Stromal cell of bone marrow (primary cell): ENCODE data around the gene SLC25A25.
"Not testable (repeated sequence)": the region's sequence is repeated elsewhere in the genome, so short reads cannot be mapped to it uniquely, and the experiment has no call there.

Experiments
- DNase-seq: peaks from one replicate; pipeline ENCODE4 v3.0.0-alpha.2; 2012; ENCODE audit warnings: low read depth

The SLC25A25 gene

DNA sequence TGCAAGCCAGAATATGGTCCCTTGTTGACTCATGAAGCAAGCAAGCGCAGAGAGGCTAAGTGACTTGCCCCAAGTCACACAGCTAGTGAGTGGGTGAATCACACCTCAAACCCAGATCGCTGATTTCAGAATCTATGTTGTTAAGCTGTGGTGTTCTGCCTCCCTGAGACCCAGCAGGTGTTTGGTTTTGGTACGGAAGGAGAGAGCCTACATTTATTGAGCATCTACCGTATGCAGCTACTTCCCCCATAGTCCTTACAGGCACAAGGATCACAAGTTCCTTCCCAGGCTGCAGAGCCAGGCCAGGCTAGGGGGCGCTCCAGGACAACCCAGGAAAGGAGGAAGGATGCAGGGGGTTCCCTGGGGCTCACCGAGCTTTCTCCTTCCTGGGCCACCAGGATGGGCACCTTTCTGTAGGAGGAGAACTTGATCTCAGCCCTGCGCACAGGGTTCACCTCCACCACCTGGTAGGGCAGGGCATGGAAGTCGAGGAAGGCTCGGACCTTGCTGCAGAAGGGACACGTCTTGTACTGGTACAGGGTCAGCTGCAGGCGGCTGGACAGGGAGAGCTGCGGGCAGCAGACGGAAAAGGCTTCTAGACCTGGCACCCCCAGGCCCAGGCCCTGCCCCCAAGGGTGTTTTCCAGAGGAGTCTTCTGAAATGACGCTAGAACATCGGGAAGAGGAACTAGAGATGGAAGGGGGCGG is 57.0 kb downstream of the SLC25A25 start:
- peak; percentile 20 for DNase-seq

DNA sequence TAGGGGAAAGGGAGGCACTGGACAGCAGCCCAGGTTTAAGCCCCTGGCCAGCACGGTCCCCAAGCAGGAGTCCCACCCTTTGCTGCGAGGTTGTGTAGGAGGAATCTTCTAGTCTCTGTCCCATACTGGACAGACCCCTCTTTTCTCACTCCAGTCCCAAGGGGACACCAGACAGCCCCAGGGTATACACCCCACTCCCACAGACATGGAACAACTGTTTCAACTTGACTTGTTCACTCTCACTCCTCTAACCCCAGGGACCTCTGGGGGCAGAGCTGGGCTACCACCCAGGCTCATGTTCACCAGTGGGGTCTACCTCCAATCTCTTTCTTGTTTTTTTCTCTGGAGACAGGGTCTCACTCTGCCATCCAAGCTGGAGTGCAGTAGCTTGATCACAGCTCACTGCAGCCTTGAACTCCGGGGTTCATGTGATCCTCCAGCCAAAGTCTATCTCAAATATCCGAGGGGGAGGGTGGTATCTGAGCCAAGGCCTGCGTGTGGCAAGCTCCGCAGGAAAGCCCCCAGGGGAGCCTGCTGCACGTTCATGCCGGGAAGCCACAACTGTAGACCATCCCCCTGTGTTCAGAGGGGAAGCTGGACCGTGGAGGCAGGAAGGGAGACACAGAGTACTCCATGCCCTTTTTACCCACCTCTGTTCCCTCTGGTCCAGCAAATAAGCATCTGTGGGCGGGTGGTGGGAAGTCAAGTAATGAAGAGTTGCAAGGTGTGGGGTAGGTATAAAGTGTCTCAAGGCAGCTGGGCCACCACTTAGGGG is 57.7 kb downstream of the SLC25A25 start:
- no peak for DNase-seq

DNA sequence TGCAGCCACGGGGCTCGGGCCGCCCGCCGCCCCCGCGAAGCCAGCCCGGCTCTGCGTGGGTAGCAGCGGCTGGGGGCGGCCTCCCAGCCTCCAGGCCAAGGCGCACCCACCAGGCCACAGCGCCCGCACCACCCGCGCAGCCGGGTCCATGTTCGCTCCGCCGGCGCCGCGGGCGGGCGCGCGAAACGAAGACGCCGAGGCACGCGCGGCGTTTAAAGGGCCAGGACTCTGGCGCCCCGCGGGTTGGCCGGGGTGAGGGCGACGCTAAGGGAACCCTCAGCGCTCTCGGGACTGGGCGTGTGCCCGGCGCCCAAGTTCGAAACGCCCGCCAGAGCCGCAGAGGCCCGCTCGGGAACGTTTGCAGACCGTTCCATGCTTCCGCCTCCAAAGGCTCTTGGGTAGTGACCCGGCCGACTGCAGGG is 59.5 kb downstream of the SLC25A25 start, which contains the start of gene PTGES2:
PTGES2 (minus strand) TSS at position 162 of the 422 bp plus-strand sequence; CDS start at position 150, 12 bp downstream.
- peak; percentile 81 for DNase-seq

DNA sequence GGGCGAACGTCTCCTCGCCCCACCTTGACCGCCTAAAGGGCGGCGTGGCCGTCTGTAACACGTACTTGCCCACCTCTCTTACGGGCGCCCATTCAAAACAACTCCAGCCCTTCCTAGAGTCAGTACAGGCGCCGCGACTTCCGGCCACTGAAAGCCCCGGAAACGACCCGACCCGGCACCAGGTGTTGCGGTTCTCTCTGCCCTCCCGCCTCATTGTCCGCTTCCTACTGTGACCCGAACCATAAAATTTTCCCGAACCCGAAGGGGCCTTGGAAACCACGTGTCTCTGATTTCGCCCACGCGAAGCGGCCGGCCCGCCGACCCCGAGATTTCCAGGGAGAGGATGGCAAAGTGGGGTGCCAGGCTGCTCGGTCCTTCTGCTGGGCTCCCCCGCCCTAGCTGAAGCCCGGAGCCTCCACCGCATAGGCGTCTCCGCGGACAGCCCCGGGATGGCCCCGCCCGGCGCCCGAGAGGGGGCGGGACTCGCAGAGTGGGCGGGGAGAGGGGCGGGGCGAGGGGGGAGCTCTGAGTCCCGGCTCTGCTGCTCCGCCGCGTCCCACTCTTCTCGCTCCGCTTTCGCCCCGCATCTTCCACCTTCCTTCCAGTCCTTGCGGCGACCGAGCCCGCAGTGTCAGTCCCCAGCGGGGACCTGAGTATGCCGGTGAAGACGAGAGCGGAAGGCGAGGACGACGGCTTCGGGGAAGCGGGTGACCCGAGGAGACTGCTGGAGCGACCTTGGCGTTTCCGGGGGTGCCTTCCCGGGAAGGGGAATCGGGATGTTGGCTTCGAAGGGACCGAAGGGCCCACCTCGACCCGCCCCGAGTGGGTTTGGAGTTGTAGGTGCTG is 60.2 kb downstream of the SLC25A25 start:
- DNase-seq, result peak; percentile 87

DNA sequence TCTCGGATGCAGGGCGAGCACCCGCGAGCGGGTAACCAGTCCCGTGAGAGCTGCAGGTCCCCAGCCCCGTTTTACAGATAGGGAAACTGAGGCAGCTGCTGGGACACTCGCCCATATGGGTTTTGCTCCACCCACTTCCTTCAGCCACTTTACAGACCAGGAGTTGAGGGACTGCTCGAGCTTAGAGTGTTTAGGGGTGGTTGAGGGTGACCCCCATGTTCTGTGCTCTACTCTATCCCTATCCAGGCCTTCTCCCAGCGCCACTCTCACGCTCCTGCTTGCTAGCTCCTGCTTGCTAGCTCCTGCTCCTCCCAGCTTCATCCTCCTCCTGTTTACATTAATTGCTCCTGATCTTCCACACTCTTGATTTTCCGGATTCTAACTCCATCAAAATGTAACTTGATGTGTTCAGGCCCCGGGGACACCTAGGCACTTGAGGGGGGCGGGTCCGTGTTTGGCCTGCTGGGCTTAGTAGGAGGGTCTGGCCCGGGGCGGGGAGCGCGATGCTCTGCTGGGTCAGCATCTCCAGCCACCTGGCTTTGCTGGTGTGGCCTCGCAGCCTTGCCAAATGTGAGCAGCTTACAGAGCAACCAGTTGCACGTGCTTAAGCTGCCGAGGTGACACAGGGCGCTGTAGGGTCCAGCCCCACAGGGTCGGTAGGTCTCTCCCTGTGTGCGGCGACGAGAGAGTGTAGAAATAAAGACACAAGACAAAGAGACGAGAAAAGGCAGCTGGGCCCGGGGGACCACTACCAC is 61.0 kb downstream of the SLC25A25 start:
- no peak for DNase-seq

DNA sequence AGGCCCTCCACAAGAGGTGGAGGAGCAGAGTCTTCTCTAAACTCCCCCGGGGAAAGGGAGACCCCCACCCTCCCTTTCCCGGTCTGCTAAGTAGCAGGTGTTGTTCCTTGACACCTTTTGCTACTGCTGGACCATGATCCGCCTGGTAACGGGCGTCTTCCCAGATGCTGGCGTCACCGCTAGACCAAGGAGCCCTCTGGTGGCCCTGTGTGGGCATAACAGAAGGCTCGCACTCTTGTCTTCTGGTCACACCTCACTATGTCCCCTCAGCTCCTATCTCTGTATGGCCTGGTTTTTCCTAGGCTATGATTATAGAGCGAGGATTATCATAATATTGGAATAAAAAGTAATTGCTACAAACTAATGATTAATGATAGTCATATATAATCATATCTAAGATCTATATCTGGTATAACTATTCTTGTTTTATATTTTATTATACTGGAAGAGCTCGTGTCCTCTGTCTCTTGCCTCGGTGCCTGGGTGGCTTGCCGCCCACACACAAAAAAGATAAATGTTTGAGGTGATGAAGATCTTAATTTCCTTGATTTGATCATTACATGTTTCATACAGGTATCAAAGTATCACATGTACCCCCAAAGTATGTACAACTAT is 62.1 kb downstream of the SLC25A25 start:
- not testable (repeated sequence) for DNase-seq

DNA sequence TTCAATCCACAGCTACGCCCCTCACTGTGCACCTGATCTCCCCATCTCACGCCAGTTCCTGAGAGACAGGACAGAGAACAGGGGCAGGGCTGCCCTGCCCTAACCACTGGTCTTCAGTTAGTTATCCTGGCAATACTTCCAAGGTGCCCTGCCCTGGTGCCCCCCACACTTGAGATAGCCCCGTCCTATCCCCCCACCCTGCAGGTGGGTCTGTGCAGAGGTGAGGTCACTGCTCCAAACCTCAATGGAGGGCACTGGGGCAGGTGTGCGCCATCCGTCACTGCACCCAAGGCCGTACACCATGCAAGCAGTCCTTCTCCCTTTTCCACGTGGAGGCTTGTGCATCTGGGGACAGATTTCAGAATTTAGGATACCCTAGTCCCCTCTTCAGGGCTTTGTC is 62.6 kb downstream of the SLC25A25 start:
- not testable (repeated sequence) for DNase-seq

DNA sequence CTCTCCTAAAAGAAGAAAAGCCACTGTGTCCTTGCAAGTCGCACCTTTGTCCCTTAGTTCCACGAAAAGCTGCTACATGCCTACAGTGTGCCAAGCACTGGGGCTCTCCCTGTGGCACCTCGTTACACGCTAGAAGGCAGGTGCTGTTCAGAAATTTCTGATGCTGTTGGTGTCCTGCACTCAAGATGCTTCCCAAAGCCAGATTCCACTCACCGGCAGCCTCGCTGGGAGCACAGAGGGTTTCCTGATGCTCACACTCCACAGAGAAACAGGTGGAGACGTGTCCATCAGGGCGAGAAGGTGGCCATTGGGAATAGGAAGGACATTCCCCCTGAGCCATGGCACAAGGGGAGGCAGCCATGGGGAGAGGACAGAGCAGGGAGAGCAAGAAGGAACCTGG is 63.3 kb downstream of the SLC25A25 start:
- DNase-seq, result not testable (repeated sequence)

DNA sequence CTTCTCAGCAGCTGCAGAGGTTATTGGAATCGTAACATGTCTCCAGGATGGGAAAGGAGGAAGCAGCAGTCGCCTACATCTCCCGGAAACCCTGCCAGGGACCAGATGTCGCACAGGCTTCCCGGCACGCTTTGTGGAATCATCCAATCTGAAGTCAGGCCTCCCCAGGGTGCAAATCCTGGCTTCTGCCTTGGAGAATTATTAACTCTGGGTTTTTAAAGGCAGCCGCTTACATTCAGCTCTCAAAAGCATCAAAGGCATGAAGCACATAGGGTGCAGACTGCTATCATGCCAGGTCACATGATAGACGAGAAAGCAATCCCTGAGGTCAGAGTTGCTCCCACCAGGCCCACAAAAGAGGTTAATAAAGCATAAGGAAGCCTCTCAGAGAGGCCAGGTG is 64.1 kb downstream of the SLC25A25 start:
- DNase-seq, result not testable (repeated sequence)

DNA sequence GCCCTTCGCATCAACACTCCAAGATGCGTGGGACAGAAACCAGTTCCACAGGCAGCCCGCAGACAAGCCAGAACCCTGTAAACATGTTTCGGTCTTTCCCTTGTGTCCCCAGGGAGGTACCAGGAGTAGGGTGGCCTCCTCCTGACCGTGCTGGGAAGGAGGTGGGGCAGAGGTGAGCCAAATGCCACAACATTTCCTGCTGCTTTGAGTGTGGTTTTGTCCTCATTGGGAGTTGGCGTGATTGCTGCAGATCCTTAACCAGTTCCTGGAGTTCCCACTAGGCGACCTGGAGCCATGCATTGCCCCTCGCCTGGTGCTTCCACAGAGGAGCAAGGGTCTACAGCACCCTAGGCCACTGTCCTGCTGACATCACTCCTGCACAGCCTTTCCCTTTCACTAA is 67.5 kb downstream of the SLC25A25 start:
- DNase-seq, result not testable (repeated sequence)

DNA sequence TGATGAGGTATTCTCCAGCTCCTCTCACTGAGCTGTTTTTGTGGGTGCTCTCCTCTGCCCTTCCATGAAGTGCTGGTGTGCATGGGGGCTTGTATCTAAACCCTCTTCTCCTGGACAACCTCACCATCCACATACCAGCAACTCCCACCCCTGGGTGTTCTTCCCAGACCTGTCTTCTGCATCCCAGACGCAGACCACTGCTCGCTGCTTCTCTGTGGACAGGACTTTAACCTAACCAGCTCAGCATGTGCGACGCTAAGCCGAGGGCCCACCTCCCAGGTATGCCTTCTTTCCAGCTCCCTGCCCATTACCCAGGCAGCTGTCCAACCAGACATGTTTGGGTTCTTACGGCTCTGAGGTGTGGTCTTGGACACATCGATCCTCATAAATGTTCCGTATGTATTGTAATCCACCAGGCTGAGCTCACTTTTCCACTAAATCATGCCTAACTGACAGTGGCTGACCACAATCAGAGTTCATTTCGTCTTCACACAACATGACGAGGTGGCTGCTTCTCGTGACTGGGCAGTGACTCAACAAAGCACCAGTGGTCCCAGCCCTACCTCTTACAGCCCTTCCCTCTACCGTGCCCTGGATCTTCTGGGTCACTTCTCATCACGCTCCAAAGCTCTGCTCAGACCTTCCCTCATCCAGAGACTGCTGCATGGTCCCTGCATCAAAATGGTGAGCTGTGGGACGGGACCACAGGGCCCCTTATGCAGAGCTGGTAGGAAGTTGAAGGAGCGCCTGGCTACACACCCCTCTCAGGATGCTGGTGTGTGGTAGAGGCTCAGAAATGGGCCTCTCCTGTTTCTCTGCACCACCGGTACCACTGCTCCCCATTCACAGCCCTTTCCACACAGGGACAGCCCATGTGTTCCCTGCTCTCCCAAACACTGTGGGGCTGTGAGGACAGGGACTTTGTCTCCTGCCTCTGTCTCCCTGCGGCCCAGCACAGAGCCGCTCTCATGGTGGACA is 69.1 kb downstream of the SLC25A25 start:
- DNase-seq, result no peak

DNA sequence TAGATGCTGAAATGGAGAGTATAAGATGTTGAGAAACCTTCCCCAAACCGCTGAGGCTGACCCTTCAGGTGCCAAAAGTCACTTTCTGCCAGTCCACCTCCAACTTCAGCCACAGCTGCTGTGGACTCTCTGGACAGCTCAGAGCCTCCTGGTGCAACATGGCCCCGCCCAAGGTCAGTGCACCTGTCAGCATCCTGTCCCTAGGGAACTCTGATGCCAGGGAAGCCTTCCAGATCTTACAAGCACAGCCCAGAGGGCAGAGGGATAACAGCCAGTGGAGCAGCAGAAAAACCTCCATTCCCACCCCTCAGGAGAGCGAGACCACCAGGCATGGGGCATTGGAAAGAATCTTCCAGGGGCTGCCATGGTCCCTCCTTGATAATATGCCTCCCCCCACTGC is 70.0 kb downstream of the SLC25A25 start:
- no peak for DNase-seq

DNA sequence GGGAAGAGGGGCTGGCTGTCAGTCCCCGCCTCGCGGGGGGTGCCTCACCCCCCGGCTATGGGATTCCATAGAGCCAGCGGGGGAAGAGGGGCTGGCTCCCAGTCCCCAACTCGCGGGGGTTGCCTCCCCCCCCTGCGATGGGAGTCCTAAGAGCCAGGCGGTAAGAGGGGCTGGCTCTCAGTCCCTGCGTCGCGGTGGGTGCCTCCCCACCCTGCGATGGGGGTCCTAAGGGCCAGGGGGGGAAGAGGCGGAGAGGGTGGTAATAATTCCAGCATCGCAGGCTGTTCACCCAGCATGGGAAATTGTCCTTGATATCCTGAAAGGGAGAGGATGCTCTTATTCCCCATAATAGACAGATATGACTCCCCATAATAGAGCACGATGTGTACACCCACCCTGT is 71.6 kb downstream of the SLC25A25 start:
- DNase-seq, result no peak

DNA sequence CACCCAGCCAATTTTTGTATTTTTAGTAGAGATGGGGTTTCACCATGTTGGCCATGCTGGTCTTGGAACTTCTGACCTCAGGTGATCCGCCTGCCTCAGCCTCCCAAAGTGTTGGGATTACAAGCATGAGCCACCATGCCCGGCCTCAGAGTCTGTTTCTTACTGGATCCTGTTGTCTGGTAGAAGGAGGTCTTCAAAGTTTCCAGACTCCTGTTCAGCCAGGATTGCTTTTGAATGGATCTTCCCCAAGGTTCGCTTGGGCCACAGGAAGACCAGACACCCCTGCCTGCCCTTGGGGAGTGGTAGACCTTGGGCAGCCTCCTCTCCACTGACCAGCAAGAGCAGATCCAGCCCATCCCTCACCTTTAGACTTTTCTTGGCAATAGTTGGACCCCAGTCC is 73.6 kb downstream of the SLC25A25 start:
- DNase-seq, result no peak

DNA sequence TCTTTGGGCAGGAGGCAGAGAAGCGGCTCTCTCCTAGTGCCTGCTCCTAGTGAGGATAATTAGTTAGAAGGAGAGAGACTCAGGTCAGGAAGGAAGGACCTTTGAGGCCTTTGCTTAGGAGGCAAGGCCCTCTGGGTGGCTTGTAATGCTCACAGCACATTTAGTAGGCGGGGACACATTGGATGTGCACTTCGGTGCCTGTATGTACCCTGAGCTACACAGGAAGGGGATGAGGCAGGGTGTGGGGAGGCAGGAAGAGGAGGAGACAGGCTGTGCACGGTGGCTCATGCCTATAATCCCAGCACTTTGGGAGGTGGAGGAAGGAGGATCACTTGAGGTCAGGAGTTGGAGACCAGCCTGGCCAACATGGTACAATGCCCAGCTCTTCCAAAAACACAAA is 74.0 kb downstream of the SLC25A25 start:
- no peak for DNase-seq

DNA sequence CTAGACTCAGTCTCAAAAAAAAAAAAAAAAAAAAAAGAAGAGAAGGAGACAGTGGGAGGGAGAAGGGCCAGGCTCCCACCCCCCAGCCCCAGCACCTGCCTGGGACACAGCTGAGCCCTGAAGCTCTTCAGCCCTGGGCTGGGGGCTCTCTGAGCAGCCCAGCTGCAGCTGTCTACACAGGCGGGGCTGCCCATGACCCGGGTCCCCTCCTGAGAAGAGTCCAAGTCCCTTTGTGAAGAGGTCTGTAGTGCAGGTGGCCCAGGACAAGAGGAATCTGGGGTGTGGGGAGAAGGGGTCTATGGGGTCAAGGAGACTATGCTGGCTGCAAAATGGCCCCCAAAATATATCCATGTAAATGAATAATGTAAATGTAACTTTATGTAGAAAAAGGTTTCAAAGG is 74.6 kb downstream of the SLC25A25 start:
- no peak for DNase-seq

DNA sequence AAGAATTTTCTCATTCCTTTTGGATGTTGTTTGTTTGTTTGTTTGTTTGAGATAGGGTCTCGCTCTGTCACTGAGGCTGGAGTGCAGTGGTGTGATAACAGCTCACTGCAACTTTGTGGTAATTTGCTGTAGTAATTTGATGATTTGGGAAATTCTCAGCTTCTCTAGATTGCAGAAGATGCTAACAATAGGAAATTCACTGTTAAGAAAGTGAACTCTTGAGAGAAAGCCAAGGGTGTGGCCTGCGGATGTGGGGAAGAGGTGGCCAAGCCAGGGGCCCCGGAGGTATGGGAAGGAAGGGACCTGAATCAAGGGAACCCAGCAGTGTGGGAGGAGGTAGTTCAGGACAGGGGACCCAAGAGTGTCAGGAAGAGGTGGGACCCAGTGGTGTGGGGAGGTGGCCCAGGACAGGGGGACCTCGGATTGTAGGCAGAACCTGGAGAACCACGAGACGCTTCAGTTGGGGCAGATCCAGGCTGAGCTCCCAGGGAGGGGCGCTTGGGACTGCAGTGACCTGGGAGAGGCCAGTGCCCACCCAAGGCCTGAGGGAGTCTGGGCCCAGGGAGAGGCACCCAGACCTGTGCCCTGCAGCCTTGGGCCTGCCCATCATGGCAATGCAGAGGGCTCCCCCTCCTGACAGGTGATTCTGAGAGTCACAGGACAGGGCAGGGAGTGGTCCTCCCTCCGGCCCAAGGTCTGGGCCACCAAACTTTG is 75.7 kb downstream of the SLC25A25 start:
- DNase-seq, result no peak

DNA sequence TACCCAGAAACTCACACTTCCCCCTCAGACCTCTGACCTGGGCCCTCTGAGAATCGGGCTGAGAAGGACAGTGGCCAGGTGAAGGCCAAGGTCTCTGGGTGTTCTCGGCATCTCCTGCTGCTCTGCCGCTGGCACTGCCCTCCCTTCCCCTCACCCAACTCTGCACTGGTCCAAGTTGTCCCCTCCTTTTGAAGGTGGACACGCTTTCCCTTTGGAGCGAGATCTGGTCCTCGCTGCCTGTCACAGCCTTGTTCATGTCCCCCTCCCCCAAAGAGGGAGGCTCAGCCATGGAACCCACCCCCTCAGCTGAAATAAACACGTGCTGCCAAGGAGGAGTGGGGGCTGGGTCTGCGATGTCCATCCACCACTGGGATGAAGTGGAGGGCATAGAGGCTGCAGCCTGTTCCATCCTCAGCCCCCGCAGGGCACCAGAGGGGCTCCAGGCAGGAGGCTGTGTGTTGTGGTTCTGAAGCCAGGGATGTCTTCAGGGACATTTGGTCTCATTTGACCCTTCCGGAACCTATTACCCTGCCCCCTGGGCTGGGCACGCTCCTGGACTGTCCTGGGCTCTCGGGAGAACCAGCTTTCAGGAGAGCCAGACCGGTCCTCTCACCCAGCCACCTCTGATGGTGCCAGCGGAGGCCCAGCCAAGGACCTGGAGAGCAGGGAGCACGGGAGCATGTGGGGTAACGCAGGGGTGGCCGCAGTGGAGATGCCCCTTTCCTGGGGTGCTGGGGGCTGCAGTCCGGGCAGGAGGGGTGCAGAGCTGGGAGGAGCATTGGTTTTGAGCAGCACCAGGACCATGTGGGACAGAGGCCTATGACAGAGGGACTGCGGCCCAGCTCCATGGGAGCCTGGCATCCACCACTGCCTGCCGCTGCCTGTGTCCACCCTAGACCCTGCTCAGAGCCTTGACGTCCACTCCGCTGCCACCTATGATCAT is 76.5 kb downstream of the SLC25A25 start:
- no peak for DNase-seq
